IMR-90 (cell line): Measurements from ENCODE around the gene HUS1B. TPM values are rescaled to one million over a fixed set of nuclear protein-coding genes. Genes with fewer than 3 reads are reported as not detected.
A peak's percentile ranks its signal among the peaks of the same experiment; 100 is the strongest.

ENCODE experiments used
- ATAC-seq: fragments of 200-7000 bp; cut with Tn5 transposase; 2 replicates; pipeline ENCODE4 v1.9.1; 2020; ENCODE audit warnings: low read depth, mild to moderate bottlenecking, moderate library complexity
- BruUV-seq: library from RNA; stranded (reverse); fragments of 400-500 nt; replicated peaks from 2 replicates; lab custom pipeline; 2021; lab: Mats Ljungman, UMichigan
- CTCF ChIA-PET: fragments of 300-600 bp; formaldehyde crosslinking; extraction: SDS; loops from one replicate; lab custom pipeline; 2021; ENCODE audit warnings: antibody characterized with exemption; lab: Yijun Ruan, JAX
- POLR2A ChIA-PET: fragments of 300-600 bp; sonication (Branson Sonifier 250); formaldehyde crosslinking; loops from one replicate; lab custom pipeline; 2022; ENCODE audit warnings: antibody characterized with exemption; ENCODE audit not compliant: unreplicated experiment; lab: Charles Lee
- DNase-seq: peaks from one replicate; pipeline ENCODE4 v3.0.0; 2013
- H2AFZ ChIP-seq: replicated peaks from 2 replicates; pipeline ENCODE3; 2013; ENCODE audit warnings: low read length, mild to moderate bottlenecking; ENCODE audit not compliant: poor library complexity
- H2AK5ac ChIP-seq: 2 replicates; pipeline ENCODE4 v1.6.1; 2013; ENCODE audit warnings: low read depth, low read length, inconsistent platforms
- H2AK9ac ChIP-seq: replicated peaks from 2 replicates; pipeline ENCODE3; 2013; ENCODE audit warnings: mild to moderate bottlenecking, low read depth, low read length, moderate library complexity; ENCODE audit not compliant: poor library complexity
- H2BK120ac ChIP-seq: 2 replicates; pipeline ENCODE4 v1.6.1; 2013; ENCODE audit warnings: low read depth, low read length, inconsistent platforms
- H2BK15ac ChIP-seq: 3 replicates; pipeline ENCODE4 v1.6.1; 2013; ENCODE audit warnings: low read depth, low read length, inconsistent platforms
- H2BK20ac ChIP-seq: 2 replicates; pipeline ENCODE4 v1.6.1; 2013; ENCODE audit warnings: low read depth, mild to moderate bottlenecking, inconsistent platforms, low read length, moderate library complexity
- H2BK5ac ChIP-seq: 2 replicates; pipeline ENCODE4 v1.6.1; 2013; ENCODE audit warnings: mild to moderate bottlenecking, low read depth, low read length, inconsistent platforms; ENCODE audit not compliant: poor library complexity, severe bottlenecking
- H3K14ac ChIP-seq: replicated peaks from 2 replicates; pipeline ENCODE4 v1.6.1; 2013; ENCODE audit warnings: low read depth, low read length, inconsistent platforms
- H3K18ac ChIP-seq: 2 replicates; pipeline ENCODE4 v1.6.1; 2013; ENCODE audit warnings: low read depth, low read length, control low read depth
- H3K23ac ChIP-seq: 2 replicates; pipeline ENCODE4 v1.6.1; 2013; ENCODE audit warnings: low read depth, low read length, inconsistent platforms
- H3K27ac ChIP-seq: 2 replicates; pipeline ENCODE4 v1.5.1; 2013; ENCODE audit warnings: mild to moderate bottlenecking, control low read depth, low read length; ENCODE audit not compliant: insufficient read depth
- H3K27me3 ChIP-seq: 2 replicates; pipeline ENCODE4 v1.6.1; 2013; ENCODE audit warnings: low read length; ENCODE audit not compliant: control insufficient read depth, insufficient read depth
- H3K36me3 ChIP-seq: 2 replicates; pipeline ENCODE4 v1.6.1; 2013; ENCODE audit warnings: low read length, mixed read lengths; ENCODE audit not compliant: control insufficient read depth, insufficient read depth
- H3K4ac ChIP-seq: 2 replicates; pipeline ENCODE4 v1.6.1; 2013; ENCODE audit warnings: low read depth, low read length, inconsistent platforms
- H3K4me1 ChIP-seq: 2 replicates; pipeline ENCODE4 v1.6.1; 2013; ENCODE audit warnings: low read length, mixed read lengths; ENCODE audit not compliant: control insufficient read depth, insufficient read depth
- H3K4me2 ChIP-seq: 2 replicates; pipeline ENCODE4 v1.6.1; 2013; ENCODE audit warnings: low read depth, mild to moderate bottlenecking, control low read depth, low read length, moderate library complexity
- H3K4me3 ChIP-seq: 2 replicates; pipeline ENCODE4 v1.5.1; 2013; ENCODE audit warnings: low read depth, mild to moderate bottlenecking, control low read depth, low read length, moderate library complexity; ENCODE audit not compliant: insufficient read depth
- H3K56ac ChIP-seq: 2 replicates; pipeline ENCODE4 v1.6.1; 2013; ENCODE audit warnings: low read length, inconsistent platforms; ENCODE audit not compliant: insufficient read depth; ENCODE audit errors: extremely low read depth
- H3K79me1 ChIP-seq, 2 experiments: 2 replicates each; pipeline ENCODE4 v1.6.1; 2013; ENCODE audit warnings: low read length in 2 of 2, inconsistent platforms in 1 of 2, low read depth in 1 of 2
- H3K9ac ChIP-seq: 2 replicates; pipeline ENCODE4 v1.6.1; 2013; ENCODE audit warnings: low read depth, low read length, control low read depth
- H3K9me1 ChIP-seq: 2 replicates; pipeline ENCODE4 v1.6.1; 2013; ENCODE audit warnings: low read length, inconsistent platforms; ENCODE audit not compliant: insufficient read depth
- H3K9me3 ChIP-seq: 2 replicates; pipeline ENCODE4 v1.6.1; 2013; ENCODE audit warnings: low read length; ENCODE audit not compliant: control insufficient read depth, insufficient read depth
- H4K20me1 ChIP-seq: 2 replicates; pipeline ENCODE4 v1.6.1; 2013; ENCODE audit warnings: low read length, inconsistent platforms; ENCODE audit not compliant: insufficient read depth
- H4K5ac ChIP-seq: 2 replicates; pipeline ENCODE4 v1.6.1; 2013; ENCODE audit warnings: mild to moderate bottlenecking, low read depth, low read length, control low read depth
- H4K8ac ChIP-seq, 2 experiments: 2 replicates each; pipeline ENCODE4 v1.6.1; 2013; ENCODE audit warnings: low read depth in 2 of 2, low read length in 2 of 2, control low read depth in 1 of 2, inconsistent platforms in 1 of 2
- H4K91ac ChIP-seq: 2 replicates; pipeline ENCODE4 v1.6.1; 2013; ENCODE audit warnings: low read depth, low read length, inconsistent platforms; ENCODE audit not compliant: insufficient read depth
- CEBPB ChIP-seq: IDR thresholded peaks from 2 replicates; pipeline ENCODE4 v1.6.1; 2012; ENCODE audit warnings: low read depth, low read length, improper control_type of control experiment
- FOS ChIP-seq: fragments of 150-350 bp; IDR thresholded peaks from 2 replicates; pipeline ENCODE4 v1.6.1; 2016; ENCODE audit warnings: low read depth, low read length
- MAFK ChIP-seq: IDR thresholded peaks from 2 replicates; pipeline ENCODE4 v1.6.1; 2012; ENCODE audit warnings: low read depth, low read length, improper control_type of control experiment
- RFX5 ChIP-seq: IDR thresholded peaks from 2 replicates; pipeline ENCODE4 v1.8.0; 2012; ENCODE audit warnings: low read depth, mild to moderate bottlenecking, low read length, moderate library complexity
- WGBS, 2 experiments: methylation state at CpG; one replicate each; pipeline versions ENCODE4 v1.1.5 to v1.1.7; 2013; ENCODE audit warnings: missing lambda C conversion rate in 2 of 2; ENCODE audit not compliant: insufficient read length in 1 of 2; ENCODE audit errors: extremely low coverage in 2 of 2; 5-methylcytosine and 5-hydroxymethylcytosine counted together
- dilution Hi-C: fragments of 300-500 bp; cut with HindIII; formaldehyde crosslinking; loops from one replicate; pipeline ENCODE4 v1.14.3; 2018; ENCODE audit warnings: low sequenced_read_pairs; ENCODE audit not compliant: unreplicated experiment
- in situ Hi-C: fragments of 300-500 bp; cut with MboI; formaldehyde crosslinking; loops from 3 replicates; pipeline ENCODE4 v1.14.3; 2019; ENCODE audit warnings: low sequenced_read_pairs, inconsistent platforms, mixed read lengths
- intact Hi-C: fragments of 100-400 bp; cut with micrococcal nuclease; formaldehyde crosslinking; loops from 2 replicates; pipeline ENCODE4 v1.10.0; 2022
- polyA plus RNA-seq, 3 experiments: library from polyadenylated mRNA; depleted of rRNA; stranded (reverse); fragments of >200 nt; gene quantifications; 2 replicates each; pipeline ENCODE4 v1.2.3, GENCODE V29; 2012; ENCODE audit warnings: low replicate concordance in 1 of 3
- total RNA-seq: library from RNA; depleted of rRNA; stranded (reverse); fragments of >200 nt; gene quantifications from 2 replicates; pipeline ENCODE4 v1.2.3, GENCODE V29; 2012
- TF ChIP-seq, protein P1 (sequence below): conservative IDR thresholded peaks from 2 replicates; pipeline ENCODE4 v1.5.1; 2012; ENCODE audit warnings: mild to moderate bottlenecking, low read depth, low read length, improper control_type of control experiment

Gene HUS1B
- total and polyA plus RNA-seq, 2 of the 4 experiments (the other 2 are of a cell fraction) = 0.36 to 0.39 TPM

- TF ChIP-seq, protein P1, sequence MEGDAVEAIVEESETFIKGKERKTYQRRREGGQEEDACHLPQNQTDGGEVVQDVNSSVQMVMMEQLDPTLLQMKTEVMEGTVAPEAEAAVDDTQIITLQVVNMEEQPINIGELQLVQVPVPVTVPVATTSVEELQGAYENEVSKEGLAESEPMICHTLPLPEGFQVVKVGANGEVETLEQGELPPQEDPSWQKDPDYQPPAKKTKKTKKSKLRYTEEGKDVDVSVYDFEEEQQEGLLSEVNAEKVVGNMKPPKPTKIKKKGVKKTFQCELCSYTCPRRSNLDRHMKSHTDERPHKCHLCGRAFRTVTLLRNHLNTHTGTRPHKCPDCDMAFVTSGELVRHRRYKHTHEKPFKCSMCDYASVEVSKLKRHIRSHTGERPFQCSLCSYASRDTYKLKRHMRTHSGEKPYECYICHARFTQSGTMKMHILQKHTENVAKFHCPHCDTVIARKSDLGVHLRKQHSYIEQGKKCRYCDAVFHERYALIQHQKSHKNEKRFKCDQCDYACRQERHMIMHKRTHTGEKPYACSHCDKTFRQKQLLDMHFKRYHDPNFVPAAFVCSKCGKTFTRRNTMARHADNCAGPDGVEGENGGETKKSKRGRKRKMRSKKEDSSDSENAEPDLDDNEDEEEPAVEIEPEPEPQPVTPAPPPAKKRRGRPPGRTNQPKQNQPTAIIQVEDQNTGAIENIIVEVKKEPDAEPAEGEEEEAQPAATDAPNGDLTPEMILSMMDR = no peak
These were observed 20.4 kb downstream of the HUS1B start (continued) for GRCh38 chr6:636488-636887.

DNA sequence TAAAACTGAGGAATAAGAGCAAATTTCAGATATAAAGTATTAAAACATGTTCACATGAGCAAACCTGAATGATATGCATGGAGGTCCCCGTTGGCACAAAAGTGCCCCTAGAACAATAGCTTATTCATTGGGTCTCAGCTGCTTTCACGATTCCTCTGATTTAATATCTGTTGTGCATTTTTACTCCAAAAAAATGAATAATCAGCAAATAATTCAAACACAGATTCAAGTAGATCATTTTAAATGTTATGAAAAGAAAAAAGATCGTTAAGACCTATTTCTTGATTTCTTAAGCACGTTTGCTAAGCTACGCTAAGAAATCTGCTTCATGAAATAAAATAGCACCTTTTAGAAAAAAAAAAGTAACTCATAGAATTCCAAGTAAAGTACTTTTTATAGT is 21.7 kb downstream of the HUS1B start:
- H3K14ac ChIP-seq = no peak overlapping the region
- in situ Hi-C loops = no loop called here
- BruUV-seq = no TSS peak

More for the DNA sequence above, 21.7 kb downstream of the HUS1B start:
- intact Hi-C loops = no loop called here
- H3K4me1 ChIP-seq = no peaks in the 10 kb centered on the region
- H3K56ac ChIP-seq = no peak overlapping the region
- H2BK120ac ChIP-seq = no peak overlapping the region
- H4K8ac ChIP-seq = no peak overlapping the region
- H3K4me3 ChIP-seq = no peak overlapping the region
- dilution Hi-C loops = no loop called here
- CTCF ChIA-PET = no interaction called here
- no peak overlapping the region for H2BK15ac ChIP-seq
- H3K9me3 ChIP-seq = no peaks in the 10 kb centered on the region
- no peak overlapping the region for H2AK9ac ChIP-seq
- no peak overlapping the region for H4K91ac ChIP-seq
- H3K23ac ChIP-seq = no peak overlapping the region
- no peak overlapping the region for H2BK20ac ChIP-seq
- H4K20me1 ChIP-seq = no peaks in the 10 kb centered on the region
- no peak for DNase-seq
- H2AFZ ChIP-seq = no peak overlapping the region
- H3K9ac ChIP-seq = no peak overlapping the region
- H3K36me3 ChIP-seq = peaks cover 8% of the 10 kb centered on the region
- no peak overlapping the region for H3K4ac ChIP-seq
- H3K27ac ChIP-seq = no peak overlapping the region
- no peak for ATAC-seq
- no peak overlapping the region for H3K18ac ChIP-seq
- H4K5ac ChIP-seq = no peak overlapping the region
- POLR2A ChIA-PET = no interaction called here
- no CpG with 5 or more reads among the region's 5 CpGs for WGBS, 2 experiments
- H3K79me1 ChIP-seq = peaks cover 17 to 35% of the 10 kb centered on the region in 2 experiments
- TF ChIP-seq CEBPB (no peak), FOS (no peak), MAFK (peak; percentile 65; the same call in 1 of the 2 replicates), RFX5 (no peak)
- H2AK5ac ChIP-seq = no peak overlapping the region
- no peaks in the 10 kb centered on the region for H3K27me3 ChIP-seq
- H3K9me1 ChIP-seq = peaks cover 9% of the 10 kb centered on the region
- H3K4me2 ChIP-seq = no peak overlapping the region
- no peak overlapping the region for H2BK5ac ChIP-seq
